H1 (cell line): ENCODE data around the gene RSF1. TPM values are rescaled to one million over a fixed set of nuclear protein-coding genes. Genes with fewer than 3 reads are reported as not detected.

Source experiments
- CTCF ChIA-PET: fragments of 300-600 bp; sonication (Branson Sonifier 250); formaldehyde crosslinking; loops from one replicate; lab custom pipeline; 2021; ENCODE audit not compliant: partially characterized antibody; lab: Charles Lee
- POLR2A ChIA-PET: fragments of 300-600 bp; sonication (Branson Sonifier 250); formaldehyde crosslinking; loops from one replicate; lab custom pipeline; 2021; ENCODE audit warnings: inconsistent platforms; ENCODE audit not compliant: partially characterized antibody; lab: Charles Lee
- DNase-seq, 2 experiments: peaks; one replicate each; pipeline versions ENCODE4 v3.0.0 to v3.0.0-alpha.2; 2010 to 2022; ENCODE audit warnings: low spot score in 2 of 2, low read depth in 1 of 2, mixed read lengths in 1 of 2
- FAIRE-seq: peaks from 2 replicates; lab custom pipeline; 2011; peaks lifted over from hg19 to GRCh38; lab: Jason Lieb, UNC
- H2AFZ ChIP-seq: 2 replicates; pipeline ENCODE4 v1.8.1; 2012; ENCODE audit warnings: low read length, inconsistent platforms
- H2AK5ac ChIP-seq: 2 replicates; pipeline ENCODE4 v1.6.1; 2013; ENCODE audit warnings: low read depth, low read length
- H2BK120ac ChIP-seq: replicated peaks from 2 replicates; pipeline ENCODE3; 2013; ENCODE audit warnings: low read depth, low read length, inconsistent platforms
- H2BK12ac ChIP-seq: 2 replicates; pipeline ENCODE4 v1.6.1; 2013; ENCODE audit warnings: low read depth, low read length
- H2BK15ac ChIP-seq: 2 replicates; pipeline ENCODE4 v1.6.1; 2013; ENCODE audit warnings: low read length
- H2BK20ac ChIP-seq: 2 replicates; pipeline ENCODE4 v1.6.1; 2013; ENCODE audit warnings: low read length
- H2BK5ac ChIP-seq: 2 replicates; pipeline ENCODE4 v1.6.1; 2013; ENCODE audit warnings: low read depth, low read length
- H3K14ac ChIP-seq: 2 replicates; pipeline ENCODE4 v1.6.1; 2013; ENCODE audit warnings: inconsistent platforms; ENCODE audit not compliant: insufficient read length
- H3K18ac ChIP-seq: 2 replicates; pipeline ENCODE4 v1.6.1; 2013; ENCODE audit warnings: low read length; ENCODE audit errors: extremely low read depth
- H3K23ac ChIP-seq: 2 replicates; pipeline ENCODE4 v1.6.1; 2013; ENCODE audit warnings: inconsistent platforms; ENCODE audit not compliant: insufficient read length
- H3K23me2 ChIP-seq: 2 replicates; pipeline ENCODE4 v1.6.1; 2013; ENCODE audit warnings: low read depth, low read length
- H3K27ac ChIP-seq: 2 replicates; pipeline ENCODE4 v1.6.1; 2011; ENCODE audit warnings: low read depth, low read length, inconsistent platforms
- H3K27me3 ChIP-seq, 4 experiments: replicated peaks in 1 of 4; 1 replicate in 1 of 4; 2 replicates in 3 of 4; pipeline versions ENCODE4 v1.6.1 to v1.8.1; 2011 to 2013; ENCODE audit warnings: low read length in 3 of 4, mild to moderate bottlenecking in 3 of 4, inconsistent platforms in 2 of 4, mixed read lengths in 2 of 4, moderate library complexity in 1 of 4; ENCODE audit not compliant: control insufficient read depth in 3 of 4, insufficient read depth in 3 of 4; ENCODE audit errors: extremely low read depth in 1 of 4
- H3K36me3 ChIP-seq, 4 experiments: 2 replicates each; pipeline versions ENCODE4 v1.6.1 to v1.8.1; 2011 to 2013; ENCODE audit warnings: mild to moderate bottlenecking in 4 of 4, low read length in 3 of 4, moderate library complexity in 2 of 4, control low read depth in 1 of 4, inconsistent platforms in 1 of 4; ENCODE audit not compliant: insufficient read depth in 4 of 4, control insufficient read depth in 2 of 4
- H3K4ac ChIP-seq: replicated peaks from 2 replicates; pipeline ENCODE3; 2013; ENCODE audit warnings: low read length, low read depth, mixed read lengths, inconsistent platforms; ENCODE audit not compliant: insufficient read length
- H3K4me1 ChIP-seq, 4 experiments: replicated peaks in 1 of 4; 1 replicate in 1 of 4; 2 replicates in 3 of 4; pipeline versions ENCODE4 v1.6.1 to v1.8.1; 2011 to 2013; ENCODE audit warnings: low read length in 3 of 4, inconsistent platforms in 2 of 4, mixed read lengths in 1 of 4; ENCODE audit not compliant: insufficient read depth in 4 of 4, control insufficient read depth in 3 of 4
- H3K4me2 ChIP-seq, 2 experiments: 2 replicates each; pipeline versions ENCODE4 v1.6.1 to v1.8.1; 2011 to 2013; ENCODE audit warnings: low read depth in 2 of 2, low read length in 2 of 2, control low read depth in 1 of 2, inconsistent platforms in 1 of 2, mild to moderate bottlenecking in 1 of 2; ENCODE audit not compliant: insufficient read depth in 1 of 2
- H3K4me3 ChIP-seq, 4 experiments: fragments of 200-600, 300-600 bp in 1 of 4; sonication (generic), shearing (Covaris generic), sonication (Bioruptor Twin) in 1 of 4; 2 replicates each; pipeline versions ENCODE4 v1.5.1 to v1.8.1; 2011 to 2016; ENCODE audit warnings: low read length in 4 of 4, low read depth in 3 of 4, control low read depth in 2 of 4, inconsistent platforms in 2 of 4, mild to moderate bottlenecking in 2 of 4, mixed read lengths in 1 of 4, moderate library complexity in 1 of 4; ENCODE audit not compliant: insufficient read depth in 2 of 4; ENCODE audit errors: extremely low read depth in 1 of 4
- H3K56ac ChIP-seq: replicated peaks from 2 replicates; pipeline ENCODE3; 2013; ENCODE audit warnings: low read depth, mild to moderate bottlenecking, mixed read lengths, low read length, inconsistent platforms; ENCODE audit not compliant: insufficient read length
- H3K79me1 ChIP-seq: 2 replicates; pipeline ENCODE4 v1.6.1; 2013; ENCODE audit warnings: low read depth, low read length, control low read depth
- H3K79me2 ChIP-seq, 2 experiments: 2 replicates each; pipeline versions ENCODE4 v1.6.1 to v1.8.1; 2012 to 2013; ENCODE audit warnings: low read length in 2 of 2, mild to moderate bottlenecking in 2 of 2, inconsistent platforms in 1 of 2; ENCODE audit not compliant: insufficient read depth in 2 of 2, control insufficient read depth in 1 of 2
- H3K9ac ChIP-seq, 4 experiments: replicated peaks in 1 of 4; 1 replicate in 1 of 4; 2 replicates in 3 of 4; pipeline versions ENCODE4 v1.6.1 to v1.8.1; 2011 to 2013; ENCODE audit warnings: low read depth in 3 of 4, low read length in 3 of 4, control low read depth in 2 of 4, mild to moderate bottlenecking in 2 of 4, moderate library complexity in 2 of 4, inconsistent platforms in 1 of 4; ENCODE audit errors: extremely low read depth in 1 of 4
- H3K9me3 ChIP-seq, 2 experiments: 2 replicates each; pipeline versions ENCODE4 v1.6.1 to v1.8.1; 2012 to 2013; ENCODE audit warnings: mild to moderate bottlenecking in 2 of 2, moderate library complexity in 2 of 2, control low read depth in 1 of 2, inconsistent platforms in 1 of 2, low read depth in 1 of 2, low read length in 1 of 2, mixed read lengths in 1 of 2; ENCODE audit not compliant: insufficient read depth in 2 of 2
- H4K20me1 ChIP-seq, 2 experiments: replicated peaks in 1 of 2; 2 replicates each; pipeline versions ENCODE3 to v1.8.1; 2011 to 2013; ENCODE audit warnings: inconsistent platforms in 2 of 2, low read length in 2 of 2, mild to moderate bottlenecking in 1 of 2; ENCODE audit not compliant: insufficient read depth in 2 of 2, control insufficient read depth in 1 of 2
- H4K5ac ChIP-seq: 2 replicates; pipeline ENCODE4 v1.6.1; 2013; ENCODE audit warnings: low read length, low read depth, mixed read lengths, inconsistent platforms; ENCODE audit not compliant: insufficient read length
- H4K8ac ChIP-seq: 2 replicates; pipeline ENCODE4 v1.8.0; 2013; ENCODE audit warnings: mild to moderate bottlenecking, moderate library complexity, low read length, inconsistent platforms; ENCODE audit not compliant: insufficient read depth; ENCODE audit errors: extremely low read depth
- H4K91ac ChIP-seq: replicated peaks from 2 replicates; pipeline ENCODE3; 2013; ENCODE audit warnings: low read length, mixed read lengths, inconsistent platforms; ENCODE audit not compliant: insufficient read length
- POU5F1 ChIP-seq: IDR thresholded peaks from 2 replicates; pipeline ENCODE4 v1.6.1; 2011; ENCODE audit warnings: low read depth, mild to moderate bottlenecking, low read length, moderate library complexity
- WGBS, 2 experiments: shearing (Covaris generic) in 1 of 2; methylation state at CpG; one replicate each; pipeline versions ENCODE4 v1.1.6 to v1.1.7; 2013 to 2015; ENCODE audit warnings: low lambda C conversion rate in 2 of 2, mixed read lengths in 2 of 2, inconsistent platforms in 1 of 2, low coverage in 1 of 2, missing lambda C conversion rate in 1 of 2; ENCODE audit not compliant: insufficient replicate concordance in 2 of 2, insufficient coverage in 1 of 2, insufficient read length in 1 of 2; ENCODE audit errors: extremely low coverage in 1 of 2, missing lambda C conversion rate in 1 of 2; 5-methylcytosine and 5-hydroxymethylcytosine counted together
- polyA plus RNA-seq, 7 experiments: library from polyadenylated mRNA; depleted of rRNA in 3 of 7; stranded (reverse) in 5 of 7; unstranded in 2 of 7; fragments of >200 nt in 5 of 7; fragments of 200-250 nt in 2 of 7; gene quantifications; 1 replicate in 5 of 7; 2 replicates in 1 of 7; 4 replicates in 1 of 7; pipeline versions ENCODE4 v1.2.1 to v1.2.3, GENCODE V29; 2011 to 2013; ENCODE audit warnings: missing spikeins in 2 of 7, mixed read lengths in 2 of 7
- total RNA-seq: library from RNA; stranded (reverse); fragmentation: NEBNext Ultra II Directional; extraction: Animal tissue kit (Norgen Biotek cat#: 25700); gene quantifications from 2 replicates; pipeline ENCODE4 v1.2.1, GENCODE V29; 2021

RSF1 gene
- total and polyA plus RNA-seq, 2 of the 8 experiments (the other 6 are each of a cell fraction or from before 2014, with no cell fraction given), result 17.8 to 87.9 TPM

- FAIRE-seq (no peak), DNase-seq (no peak)
- Histone ChIP-seq H3K4me3 (no peak overlapping the region), H4K20me1 (peaks cover 5 to 14% of the 10 kb centered on the region in 2 experiments), H4K8ac (no peak overlapping the region), H4K5ac (no peak overlapping the region), H2BK120ac (no peak overlapping the region), H2BK20ac (no peak overlapping the region), H2BK5ac (no peak overlapping the region), H4K91ac (no peak overlapping the region), H3K27ac (no peak overlapping the region), H3K4me1 (peaks cover 0 to 3% (median under 1%) of the 10 kb centered on the region in 4 experiments; a peak in 4 of 7 replicates), H3K79me1 (peaks cover 5% of the 10 kb centered on the region), H2BK15ac (no peak overlapping the region), H3K4me2 (no peak overlapping the region), H3K9ac (no peak overlapping the region), H3K9me3 (no peaks in the 10 kb centered on the region; a peak in 2 of 4 replicates), H3K23me2 (peaks cover 2% of the 10 kb centered on the region; the same call in 1 of the 2 replicates), H3K56ac (no peak overlapping the region), H3K27me3 (no peaks in the 10 kb centered on the region), H2BK12ac (no peak overlapping the region), H3K18ac (no peak overlapping the region), H2AFZ (no peak overlapping the region), H3K79me2 (peaks cover 50 to 97% of the 10 kb centered on the region in 2 experiments), H3K14ac (no peak overlapping the region), H3K23ac (no peak overlapping the region), H3K36me3 (peaks cover 0 to 21% (median 0%) of the 10 kb centered on the region in 4 experiments; a peak in 3 of 8 replicates), H2AK5ac (no peak overlapping the region), H3K4ac (no peak overlapping the region)
- WGBS, 2 experiments, result 94% methylated on average over 9 of the region's 9 CpGs; no CpG with 5 or more reads in 1 of the 2 experiments
- ChIA-PET POLR2A (no interaction called here), CTCF (interaction anchor here (0.6 kb wide), 1 partner anchor 163 kb away, joined by 3 read pairs; no protein-coding TSS in a partner anchor)
- no peak for TF ChIP-seq POU5F1
Observed at GRCh38 chr11:77813256-77813655, 7.3 kb downstream of the RSF1 start.
